Astrocyte (in vitro differentiated cells and primary cell): ENCODE data around the gene THSD8.

Experiments
- EZH2 ChIP-seq: IDR thresholded peaks from 2 replicates; pipeline ENCODE4 v1.6.1; 2012; ENCODE audit warnings: mild to moderate bottlenecking, low read length, inconsistent platforms; ENCODE audit not compliant: insufficient read depth
- TF ChIP-seq, protein P1 (sequence below): IDR thresholded peaks from 2 replicates; pipeline ENCODE4 v1.5.1; 2011; ENCODE audit warnings: low read depth, mild to moderate bottlenecking, inconsistent platforms, low read length, moderate library complexity; ENCODE audit not compliant: insufficient read depth

DNA sequence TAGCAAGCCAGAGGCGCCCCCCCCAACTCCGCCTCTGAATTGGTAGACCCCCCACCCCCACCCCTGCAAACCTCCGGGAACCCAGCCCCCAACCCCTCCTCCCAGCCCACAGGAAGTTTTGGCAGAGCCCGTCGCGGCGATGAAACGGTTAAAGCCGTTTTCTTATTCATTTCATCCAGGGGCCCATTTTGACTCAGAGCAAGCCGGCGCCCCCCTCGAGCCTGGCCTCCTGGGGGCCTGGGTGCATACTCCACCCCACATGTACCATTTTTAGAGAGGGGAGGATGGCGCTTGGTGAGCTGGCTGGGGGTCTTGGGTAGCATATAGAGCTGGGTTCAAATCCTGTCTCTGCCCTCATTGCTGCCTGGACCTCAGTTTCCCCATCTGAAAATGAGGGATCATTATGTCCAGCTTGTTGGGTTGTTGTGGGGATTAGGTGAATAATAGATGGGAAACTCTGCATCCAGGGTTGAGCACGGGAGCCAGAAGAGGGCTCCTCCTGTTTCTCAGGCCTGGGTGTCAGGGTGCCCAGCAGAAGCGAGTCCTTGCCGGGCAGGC, 18.5 kb upstream of the THSD8 start:
- TF ChIP-seq, protein P1, sequence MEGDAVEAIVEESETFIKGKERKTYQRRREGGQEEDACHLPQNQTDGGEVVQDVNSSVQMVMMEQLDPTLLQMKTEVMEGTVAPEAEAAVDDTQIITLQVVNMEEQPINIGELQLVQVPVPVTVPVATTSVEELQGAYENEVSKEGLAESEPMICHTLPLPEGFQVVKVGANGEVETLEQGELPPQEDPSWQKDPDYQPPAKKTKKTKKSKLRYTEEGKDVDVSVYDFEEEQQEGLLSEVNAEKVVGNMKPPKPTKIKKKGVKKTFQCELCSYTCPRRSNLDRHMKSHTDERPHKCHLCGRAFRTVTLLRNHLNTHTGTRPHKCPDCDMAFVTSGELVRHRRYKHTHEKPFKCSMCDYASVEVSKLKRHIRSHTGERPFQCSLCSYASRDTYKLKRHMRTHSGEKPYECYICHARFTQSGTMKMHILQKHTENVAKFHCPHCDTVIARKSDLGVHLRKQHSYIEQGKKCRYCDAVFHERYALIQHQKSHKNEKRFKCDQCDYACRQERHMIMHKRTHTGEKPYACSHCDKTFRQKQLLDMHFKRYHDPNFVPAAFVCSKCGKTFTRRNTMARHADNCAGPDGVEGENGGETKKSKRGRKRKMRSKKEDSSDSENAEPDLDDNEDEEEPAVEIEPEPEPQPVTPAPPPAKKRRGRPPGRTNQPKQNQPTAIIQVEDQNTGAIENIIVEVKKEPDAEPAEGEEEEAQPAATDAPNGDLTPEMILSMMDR, result no peak
- no peak for TF ChIP-seq EZH2
